HUDEP-2 (cell line): ENCODE data around the gene GPC3.
"Not testable (repeated sequence)": the region's sequence is repeated elsewhere in the genome, so short reads cannot be mapped to it uniquely, and the experiment has no call there.

ENCODE experiments used
- DNase-seq, 76 experiments: peaks; one replicate each; lab custom pipeline; 2025; ENCODE audit not compliant: unreplicated experiment in 76 of 76; lab: John Stamatoyannopoulos, UW

GPC3 gene

DNA sequence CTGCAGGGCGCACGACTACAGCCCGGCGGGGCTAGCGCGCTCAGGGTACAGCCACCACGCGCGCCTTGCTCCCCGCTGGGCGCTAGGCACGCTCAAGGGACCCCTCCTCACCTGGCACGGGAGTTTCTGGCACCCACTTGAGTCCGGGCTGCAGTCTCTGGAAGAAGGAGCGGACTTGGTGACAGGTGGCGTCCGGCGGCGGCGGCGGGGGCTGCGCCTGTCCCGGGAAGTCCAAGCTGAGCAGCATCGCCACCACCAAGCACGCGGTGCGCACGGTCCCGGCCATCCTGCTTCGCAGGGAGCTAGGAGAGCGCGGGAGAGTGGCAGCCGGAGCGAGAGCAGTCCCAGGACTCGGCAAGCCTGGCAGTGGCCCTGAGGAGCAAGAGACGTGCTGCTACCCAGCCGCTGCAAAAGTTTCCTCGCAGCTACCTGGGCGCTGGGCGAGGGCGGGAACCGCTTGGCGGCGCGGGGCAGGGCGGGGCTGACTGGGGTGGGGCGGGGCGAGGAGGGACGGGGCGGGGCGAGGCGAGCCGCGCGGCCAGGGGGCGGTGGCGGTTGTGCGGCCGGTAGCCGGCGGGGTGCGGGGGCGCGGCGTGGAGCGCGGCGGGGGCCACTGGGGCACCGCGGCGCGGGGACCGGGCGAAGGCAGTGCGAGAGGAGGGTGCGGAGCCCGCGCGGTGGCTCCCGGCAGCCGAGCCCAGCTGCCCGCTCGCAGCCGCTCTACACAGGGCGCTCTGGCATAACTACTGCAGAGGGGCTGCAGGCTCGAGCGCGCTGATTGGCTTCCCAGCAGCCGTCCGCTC, at the start of gene GPC3:
Gene GPC3, minus strand, starts transcription at position 431 of the 803 bp plus-strand sequence.
- DNase-seq: peak in 19 of 76 experiments; percentile 0 to 29 (median 2)

DNA sequence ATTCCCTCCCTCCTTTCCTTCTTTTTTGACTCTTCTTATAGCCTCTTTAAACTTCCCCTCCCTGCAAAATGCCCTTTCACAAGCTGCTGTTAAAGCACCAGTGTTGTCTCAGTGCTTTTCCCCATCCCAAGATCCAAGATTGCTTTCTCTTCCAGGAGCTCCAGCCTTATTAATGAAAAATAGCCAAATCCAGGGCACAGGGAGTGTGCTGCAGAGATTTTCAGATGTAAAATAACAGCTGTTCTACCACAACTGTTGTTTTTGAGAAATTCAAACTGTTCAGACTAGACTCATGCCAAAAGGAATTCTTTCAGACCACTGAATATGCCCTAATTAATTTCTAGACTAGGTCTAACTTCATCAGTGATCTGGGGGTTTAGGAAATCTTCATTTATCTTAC, 47.0 kb upstream of the GPC3 start:
- no peak for DNase-seq

DNA sequence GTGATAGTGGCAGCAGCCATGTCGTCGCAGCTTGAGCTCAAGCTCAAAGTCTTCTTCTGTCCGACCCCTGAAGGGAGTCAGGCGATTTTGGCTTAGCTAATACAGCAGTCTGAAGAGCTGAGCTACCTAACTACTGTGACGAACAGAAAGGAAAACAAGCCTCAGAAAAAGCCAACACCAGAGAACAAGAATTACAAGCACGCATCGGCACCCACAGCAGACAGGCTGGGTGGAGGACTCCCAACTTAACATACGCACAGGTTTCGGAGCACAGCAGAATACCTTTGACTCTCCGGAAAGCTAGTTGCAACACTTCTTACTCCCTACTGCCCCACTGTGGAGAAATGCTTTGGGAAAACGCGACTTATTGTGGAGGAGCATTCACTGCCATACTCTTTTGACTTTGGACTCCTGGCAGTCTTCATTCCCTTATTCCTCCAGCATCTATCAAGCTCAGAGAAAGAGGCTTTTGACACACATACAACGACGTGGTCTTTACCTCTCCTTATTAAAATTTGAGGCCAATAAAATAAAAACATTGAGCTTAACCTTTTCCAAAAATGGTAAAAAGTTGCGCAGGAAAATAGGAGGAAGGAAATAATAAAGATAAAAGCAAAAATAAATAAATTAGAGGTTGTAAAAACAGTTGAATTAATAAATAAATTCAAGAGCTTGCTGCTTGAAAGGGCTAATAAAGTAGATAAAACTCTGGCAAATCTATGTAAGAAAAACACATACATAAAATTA, 41.3 kb upstream of the GPC3 start:
- peak in 5 of 76 experiments; percentile 0 to 1 (median 0) for DNase-seq

DNA sequence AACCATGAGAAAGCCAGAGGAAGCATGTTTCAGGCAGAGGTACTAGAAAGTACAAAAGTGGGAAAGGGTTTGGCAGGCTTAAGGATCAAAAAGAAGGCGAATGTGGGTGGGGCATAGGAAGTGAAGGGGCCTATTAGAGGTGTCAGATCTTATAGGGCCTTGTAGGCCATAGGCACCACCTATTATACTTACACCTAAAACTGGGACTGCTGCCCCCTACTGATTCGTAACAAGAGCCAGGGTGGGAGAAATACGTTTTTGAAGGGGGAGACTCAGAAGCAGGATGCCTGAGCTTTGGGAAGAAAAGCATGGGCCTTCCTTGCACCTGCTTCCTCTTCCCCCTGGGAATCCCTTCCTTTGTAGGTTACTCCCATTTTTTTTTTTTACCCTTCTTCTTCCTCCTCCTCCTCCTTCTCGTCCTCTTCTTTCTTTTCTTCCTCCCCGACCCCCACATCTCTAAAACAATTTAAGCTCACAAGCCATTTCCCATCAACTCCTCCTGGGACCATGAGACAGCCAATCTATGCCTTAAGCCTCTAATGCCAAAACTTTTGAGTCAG, 40.7 kb upstream of the GPC3 start:
- DNase-seq: no peak

DNA sequence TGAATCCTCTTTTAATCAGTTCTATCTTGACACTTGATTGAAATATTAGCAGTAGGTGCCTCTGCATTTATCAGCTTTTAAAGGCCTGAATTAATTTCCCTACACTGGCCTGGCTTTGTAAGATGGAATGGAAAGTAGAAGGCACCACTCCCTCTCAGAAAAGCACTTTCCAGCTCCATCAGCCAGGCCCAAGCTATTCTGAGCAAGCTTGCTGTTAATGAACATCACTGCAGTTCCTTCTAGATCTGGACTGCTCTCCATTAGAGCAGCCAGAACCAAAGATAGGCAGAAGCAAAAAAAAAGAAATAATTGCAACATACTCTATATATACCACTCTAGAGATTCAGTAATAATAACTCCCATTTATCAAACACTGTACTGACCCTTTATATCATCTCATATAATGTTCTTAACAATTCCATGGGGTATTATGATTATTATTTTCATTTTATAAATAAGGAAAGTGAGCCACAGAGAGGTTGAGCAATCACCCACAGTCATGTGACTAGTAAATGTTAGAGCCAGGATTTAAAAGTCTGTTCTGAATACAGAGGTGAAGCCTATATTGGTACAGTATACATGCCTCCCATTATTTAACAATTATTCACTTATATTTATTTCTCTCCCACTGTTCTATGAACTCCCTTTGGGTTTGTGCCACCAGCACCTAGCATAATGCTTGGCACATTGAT, 39.4 kb upstream of the GPC3 start:
- no peak for DNase-seq

DNA sequence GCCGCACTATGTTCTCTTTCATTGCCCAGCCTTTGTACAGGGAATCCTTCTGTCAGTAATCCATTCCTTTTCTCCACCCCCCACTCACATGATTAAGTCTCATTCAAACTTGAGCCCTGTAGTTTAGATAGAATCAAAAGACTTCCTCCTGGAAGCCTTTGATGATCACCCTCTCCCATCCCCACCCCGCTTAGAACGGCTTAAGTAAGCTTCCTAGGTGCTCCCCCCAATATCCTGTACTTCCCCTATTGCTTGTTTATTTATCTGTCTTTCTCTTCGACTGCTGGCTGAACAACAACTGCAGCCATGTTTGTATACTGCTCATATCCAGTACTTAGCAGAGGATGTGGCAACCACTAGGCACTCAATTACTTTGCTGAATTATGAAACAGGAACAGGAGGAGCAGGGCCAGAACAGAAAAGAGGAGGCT, 38.5 kb upstream of the GPC3 start:
- no peak for DNase-seq

DNA sequence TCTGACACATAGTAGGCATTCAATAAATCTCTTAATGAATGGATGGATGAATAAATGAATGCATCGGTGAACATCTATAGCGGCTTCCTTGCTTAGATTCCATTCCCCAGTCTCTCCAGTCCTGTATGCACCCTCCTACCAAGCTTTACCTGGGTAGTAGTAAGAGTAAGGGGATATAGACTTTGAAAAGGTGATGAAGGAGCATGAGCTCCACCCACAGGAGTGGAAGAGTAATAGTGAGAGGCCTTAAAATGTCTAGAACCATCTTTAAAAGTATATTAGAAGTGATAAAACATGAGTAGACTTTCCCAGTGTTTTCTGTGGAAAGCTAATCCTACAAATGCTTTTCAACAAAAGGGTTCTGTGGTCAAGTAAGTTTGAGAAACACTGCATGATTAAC, 35.5 kb upstream of the GPC3 start:
- DNase-seq: no peak

DNA sequence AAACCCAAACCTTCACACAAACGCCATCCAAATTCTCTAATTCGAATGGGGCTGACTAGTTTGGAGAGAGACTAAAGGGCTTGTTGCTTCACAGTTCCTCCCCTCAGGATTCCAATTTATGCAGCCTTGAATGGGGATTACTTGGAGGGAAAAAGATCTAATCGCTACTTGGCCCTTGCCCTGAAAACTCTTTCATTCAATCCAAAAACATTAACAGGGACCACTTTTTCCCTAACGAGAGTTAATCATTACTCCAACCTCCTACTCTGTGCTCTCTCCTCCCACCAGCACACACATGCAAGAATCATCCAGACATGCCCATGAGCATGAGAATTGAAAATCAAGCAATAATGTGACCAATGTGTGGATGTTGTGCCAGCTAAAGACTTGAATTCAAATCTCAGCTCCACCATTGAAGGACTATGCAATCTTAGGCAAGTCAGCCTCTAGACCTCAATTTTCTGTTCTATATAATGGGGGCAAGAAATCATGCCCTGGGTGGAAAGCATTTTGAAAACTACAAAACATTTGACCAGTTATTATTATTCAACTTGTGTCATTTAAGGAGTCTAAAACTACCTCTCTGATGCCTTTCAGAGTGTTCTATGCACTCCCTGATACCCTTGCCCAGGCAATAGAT, 34.3 kb upstream of the GPC3 start:
- DNase-seq: no peak

DNA sequence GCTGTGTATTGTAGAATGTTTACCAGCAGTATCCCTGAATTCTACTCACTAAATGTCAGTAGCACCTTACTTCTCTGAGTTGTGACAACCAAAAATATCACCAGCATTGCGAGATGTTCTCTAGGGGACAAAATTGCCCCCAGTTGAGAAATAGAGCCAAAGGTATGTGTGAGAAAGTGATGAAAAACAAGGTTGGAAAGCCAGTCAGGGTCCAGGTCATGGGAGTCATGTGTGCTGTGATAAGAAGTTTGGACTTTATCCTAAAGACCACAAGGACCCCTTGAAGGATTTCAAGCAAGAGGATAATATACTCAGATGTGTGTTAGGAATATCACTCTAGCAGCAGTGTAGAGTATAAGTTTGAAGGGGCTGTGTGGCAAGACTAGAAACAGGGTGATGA, 30.9 kb upstream of the GPC3 start:
- DNase-seq: not testable (repeated sequence)

DNA sequence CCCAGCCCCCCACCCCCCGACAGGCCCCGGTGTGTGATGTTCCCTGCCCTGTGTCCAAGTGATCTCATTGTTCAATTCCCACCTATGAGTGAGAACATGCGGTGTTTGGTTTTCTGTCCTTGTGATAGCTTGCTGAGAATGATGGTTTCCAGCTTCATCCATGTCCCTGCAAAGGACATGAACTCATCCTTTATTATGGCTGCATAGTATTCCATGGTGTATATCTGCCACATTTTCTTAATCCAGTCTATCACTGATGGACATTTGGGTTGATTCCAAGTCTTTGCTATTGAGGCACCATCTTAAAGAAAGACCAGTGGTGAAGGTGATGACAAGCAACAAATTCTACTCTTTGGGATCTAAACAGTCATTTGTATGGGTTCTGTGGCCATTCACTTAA, 30.1 kb upstream of the GPC3 start:
- DNase-seq: not testable (repeated sequence)

DNA sequence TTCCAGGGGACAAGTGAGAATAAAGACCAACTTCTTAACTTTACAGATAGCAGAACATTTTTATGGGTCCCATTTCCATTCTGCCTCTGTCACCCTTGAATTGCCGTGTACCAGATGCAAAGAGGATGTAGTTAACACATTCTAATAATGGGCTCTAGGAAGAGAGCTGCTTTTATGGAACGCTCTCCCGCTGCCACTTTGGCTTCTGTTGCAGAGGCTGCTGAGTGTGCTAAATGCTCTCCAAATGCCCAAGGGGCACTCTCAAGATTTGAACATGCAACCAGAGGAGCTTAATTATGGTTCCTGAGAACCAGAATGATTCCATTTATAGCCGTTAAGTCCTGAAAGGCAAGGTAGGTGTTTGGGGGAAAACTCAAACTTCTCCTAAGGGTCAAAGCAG, 28.1 kb upstream of the GPC3 start:
- no peak for DNase-seq

DNA sequence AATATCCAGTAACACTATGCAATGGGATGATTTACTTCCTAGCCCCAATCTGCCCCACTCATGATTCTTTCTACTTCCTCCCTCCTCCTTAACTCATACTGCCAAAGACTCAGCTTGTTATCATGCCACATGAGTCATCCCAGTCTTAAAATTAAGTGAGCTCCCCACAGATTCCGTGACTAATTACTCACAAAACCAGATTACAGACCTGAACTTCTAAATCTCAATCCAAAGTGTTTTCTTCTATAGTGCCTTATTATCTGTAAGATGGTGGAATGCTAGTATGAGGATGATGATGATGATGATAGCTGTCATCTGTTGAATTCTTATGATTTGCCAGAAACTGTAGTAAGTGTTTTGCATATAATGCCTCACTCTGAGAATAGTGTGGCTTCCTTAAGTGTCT, 27.7 kb upstream of the GPC3 start:
- no peak for DNase-seq

DNA sequence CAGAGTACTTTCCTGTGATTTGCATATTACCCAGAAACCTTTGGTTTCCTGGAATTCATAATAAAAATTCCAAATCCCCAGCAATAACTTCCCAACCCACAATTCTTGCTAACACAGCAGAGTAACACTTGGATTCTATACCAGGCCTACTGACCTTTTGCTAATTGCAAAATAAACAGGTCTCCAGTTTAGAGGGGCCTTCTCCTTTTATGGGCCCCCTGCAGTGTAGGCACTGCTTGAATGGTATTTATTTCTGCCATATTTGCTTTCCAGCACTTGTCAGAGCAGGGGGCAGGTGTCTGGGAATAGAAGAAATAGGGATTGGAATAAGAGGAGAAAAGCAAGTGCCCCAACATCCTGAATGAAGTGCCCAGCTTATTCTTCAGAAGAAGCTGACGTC, 25.3 kb upstream of the GPC3 start:
- DNase-seq: no peak

DNA sequence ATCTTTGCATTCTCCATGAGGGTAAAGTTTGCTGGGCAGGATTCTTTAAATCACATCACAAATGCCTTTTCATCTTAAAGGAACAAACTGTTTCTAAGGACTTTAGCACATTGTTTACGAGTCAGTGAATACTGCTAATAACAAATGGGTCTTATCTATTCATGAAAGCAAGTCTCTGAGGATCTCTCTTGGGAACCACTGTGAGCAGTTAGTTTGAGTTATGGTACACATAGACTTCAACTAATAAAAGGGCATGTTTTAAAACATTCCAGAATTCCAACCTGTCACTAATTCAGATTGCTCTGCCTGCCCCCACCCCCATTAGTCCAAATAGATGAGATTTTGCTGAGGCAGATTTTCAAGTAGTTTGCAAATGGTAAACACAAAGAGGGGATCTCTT, 22.3 kb upstream of the GPC3 start:
- DNase-seq: no peak

DNA sequence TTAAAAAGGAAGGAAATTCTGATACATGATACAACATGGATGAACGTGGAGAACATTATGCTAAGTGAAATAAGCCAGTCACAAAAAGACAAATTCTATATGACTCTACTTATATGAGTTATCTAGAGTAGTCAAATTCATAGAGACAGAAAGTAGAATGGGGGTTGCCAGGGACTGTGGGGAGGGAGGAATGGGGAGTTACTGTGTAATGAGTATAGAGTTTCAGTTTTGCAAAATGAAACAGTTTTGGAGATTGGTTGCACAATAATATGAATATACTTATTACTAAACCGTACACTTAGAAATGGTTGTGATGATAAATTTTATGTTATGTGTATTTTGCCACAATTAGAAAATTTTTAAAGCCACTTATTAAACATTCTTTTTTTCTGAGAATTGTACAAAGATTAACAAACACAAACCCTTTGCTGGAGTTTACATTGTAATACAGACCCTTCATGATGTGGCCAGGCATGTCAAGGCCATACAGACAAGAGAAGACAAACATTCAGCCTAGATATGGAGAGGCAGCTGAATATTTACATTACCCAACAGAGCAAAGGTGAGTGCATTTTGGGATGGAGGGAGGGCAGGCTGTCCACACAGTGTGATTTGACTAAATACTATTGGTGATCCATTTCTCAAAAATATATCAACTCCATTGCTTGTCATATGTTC, 21.2 kb upstream of the GPC3 start:
- no peak for DNase-seq

DNA sequence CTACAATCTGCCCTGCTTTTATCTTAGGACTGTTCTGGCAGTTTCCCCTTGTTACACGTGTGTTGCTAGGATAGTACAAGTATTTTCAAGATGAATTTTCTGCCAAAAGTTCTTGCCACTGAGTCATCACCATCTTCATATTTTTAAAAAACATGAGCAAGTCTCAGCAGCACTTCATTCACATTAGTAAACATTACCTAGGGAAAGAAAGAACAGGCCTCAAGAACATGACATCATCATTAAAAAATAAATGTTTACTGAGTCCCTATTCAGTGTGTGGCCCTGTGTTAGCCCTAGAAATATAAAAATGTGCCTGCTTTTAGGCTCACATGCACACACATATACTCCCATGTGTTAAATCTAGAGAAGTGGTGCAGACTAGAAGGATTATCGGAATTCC, 18.7 kb upstream of the GPC3 start:
- DNase-seq: no peak

DNA sequence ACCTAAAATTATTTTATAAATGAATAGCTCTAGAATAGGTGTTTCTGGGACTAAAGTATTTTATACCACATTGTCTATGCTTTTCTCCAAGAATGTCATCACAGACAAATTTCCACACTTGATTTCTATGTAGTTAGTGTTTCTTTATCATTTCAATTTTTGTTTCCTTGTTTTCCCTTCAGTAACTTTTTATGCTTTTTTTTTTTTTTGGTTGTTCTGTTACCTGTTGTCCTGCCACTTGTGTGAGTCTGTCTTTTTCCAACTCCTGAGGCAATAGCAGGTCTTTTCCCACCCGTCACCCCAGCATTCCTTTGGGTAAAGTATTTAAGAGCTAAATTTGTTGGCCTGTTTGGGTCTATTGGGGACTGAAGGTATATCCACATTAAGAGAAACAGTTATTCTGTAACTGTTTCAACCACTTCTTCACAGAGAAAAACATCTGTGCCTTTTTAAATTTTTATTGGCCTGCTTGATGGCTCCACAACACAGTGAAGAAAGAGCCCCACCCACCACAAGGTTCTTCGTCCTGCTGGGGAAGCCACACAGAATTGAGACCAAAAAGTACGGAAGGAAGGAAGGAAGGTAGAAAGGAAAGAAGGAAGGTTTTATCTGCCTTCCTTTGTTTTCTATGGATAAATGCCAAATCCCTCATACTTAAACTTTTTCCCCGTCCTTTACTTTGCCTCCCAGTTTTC, 17.7 kb upstream of the GPC3 start:
- DNase-seq: no peak

DNA sequence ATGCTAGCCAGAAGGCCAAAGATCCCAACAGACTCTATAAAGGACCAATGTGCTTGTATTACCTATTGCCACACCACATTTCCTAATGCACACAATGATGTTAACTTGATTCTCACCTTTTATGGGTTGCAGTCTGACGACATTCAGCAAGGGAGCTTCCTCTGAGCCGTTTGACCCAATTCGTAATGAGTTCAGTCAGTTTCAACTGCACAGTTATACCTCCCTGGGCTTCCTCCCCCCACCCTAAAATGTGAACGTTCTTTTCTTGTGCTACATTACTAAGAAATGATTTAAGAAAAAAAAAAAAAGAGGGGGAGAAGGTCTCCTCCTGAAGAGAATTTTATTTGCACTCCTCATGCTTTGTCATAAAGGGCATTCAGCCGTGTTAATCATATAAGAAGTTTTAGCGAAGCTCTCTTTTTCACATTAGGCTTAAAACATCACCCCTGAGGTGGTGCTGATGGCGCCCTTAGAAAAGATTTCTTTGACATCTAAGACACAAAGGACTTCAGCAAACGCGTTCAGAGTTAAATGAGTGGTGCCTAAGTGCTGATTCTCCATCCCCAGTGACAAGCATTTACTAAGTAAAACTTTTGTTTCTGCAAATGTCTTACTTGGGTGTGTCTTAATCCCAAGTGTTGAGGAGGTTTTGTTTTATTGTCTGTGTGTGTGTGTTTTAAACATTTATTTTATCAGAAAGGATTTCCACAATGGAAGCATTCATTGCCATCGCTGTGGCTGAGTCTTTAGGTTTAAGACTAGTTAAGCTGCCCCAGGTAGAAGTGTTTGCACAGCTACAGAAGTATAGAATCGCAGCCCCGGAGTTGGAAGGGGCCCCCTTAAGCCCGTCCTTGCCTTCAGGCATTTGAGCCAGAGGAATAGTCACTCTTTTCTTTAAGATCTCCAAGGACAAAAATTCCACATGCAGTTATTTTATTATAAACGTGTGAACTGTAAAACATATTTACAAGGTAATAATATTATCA, 15.2 kb upstream of the GPC3 start:
- no peak for DNase-seq
